ENCODE results near the gene THRAP3. TPM values are rescaled to one million over a fixed set of nuclear protein-coding genes. Genes with fewer than 3 reads are reported as not detected.
A peak's percentile ranks its signal among the peaks of the same experiment; 100 is the strongest.

Gene THRAP3
- total RNA-seq, 4 donors from 2014 or later = 25.8 to 73.7 (median 59.9) TPM

DNA sequence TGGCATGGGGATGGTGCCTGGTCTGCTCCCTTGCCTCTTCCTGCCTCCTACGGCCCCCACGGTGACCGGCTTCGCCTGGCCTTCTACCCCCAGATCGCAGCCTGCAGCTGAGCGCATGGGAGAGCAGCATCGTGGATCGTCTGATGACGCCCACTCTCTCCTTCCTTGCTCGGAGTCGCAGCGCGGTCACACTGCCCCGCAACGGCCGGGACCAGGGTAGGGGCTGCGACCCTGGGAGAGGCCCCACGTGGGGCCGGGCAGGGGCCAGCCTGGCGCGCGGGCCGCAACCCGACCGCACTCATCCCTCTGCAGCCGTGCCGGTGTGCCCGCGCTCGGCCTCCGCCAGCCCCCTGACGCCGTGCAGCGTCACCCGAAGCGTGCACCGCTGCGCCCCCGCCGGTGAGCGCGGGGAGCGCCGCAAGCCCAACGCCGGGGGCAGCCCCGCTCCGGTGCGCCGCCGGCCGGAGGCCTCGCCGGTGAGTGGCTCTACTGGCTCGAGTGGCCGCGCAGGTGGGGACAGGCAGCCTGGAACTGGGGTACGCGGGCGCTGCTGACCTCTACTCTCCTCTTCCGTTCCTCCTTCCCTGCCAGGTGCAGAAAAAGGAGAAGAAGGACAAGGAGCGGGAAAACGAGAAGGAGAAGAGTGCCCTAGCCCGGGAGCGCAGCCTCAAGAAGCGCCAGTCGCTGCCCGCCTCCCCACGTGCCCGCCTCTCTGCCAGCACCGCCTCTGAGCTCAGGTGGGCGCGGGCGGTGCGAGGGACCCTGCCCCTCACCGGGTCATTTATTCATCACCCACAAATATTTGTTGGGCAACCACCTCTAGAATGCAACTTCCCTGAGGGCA is 47.9 kb upstream of the THRAP3 start:
- intact Hi-C loops (cut with DNase I; ENCODE audit: low total_unique reads) (no loop called here), in situ Hi-C loops (cut with MboI; ENCODE audit: low pct_ligation_motif_present in 1 of 4, low pct_unique_long_range_greater_than_20kb in 1 of 4, low sequenced_read_pairs in 3 of 4) (loop anchor here in 3 of 4 donors (25.0 kb wide), 2 partner anchors 111 to 236 kb away; no protein-coding TSS in a partner anchor)
- Histone ChIP-seq H3K27me3 (no peaks in the 10 kb centered on the region), H3K4me3 (no peak overlapping the region), H3K27ac (peak overlapping the region; percentile 79 to 86 (median 82)), H3K36me3 (peaks cover 0 to 58% (median 20%) of the 10 kb centered on the region in 4 donors), H3K4me1 (peaks cover 16 to 39% (median 27%) of the 10 kb centered on the region in 4 donors), H3K9me3 (no peaks in the 10 kb centered on the region)
- TF ChIP-seq POLR2AphosphoS5 (IDR thresholded peaks at IDR 0.05) = no peak
- TF ChIP-seq, protein P1, sequence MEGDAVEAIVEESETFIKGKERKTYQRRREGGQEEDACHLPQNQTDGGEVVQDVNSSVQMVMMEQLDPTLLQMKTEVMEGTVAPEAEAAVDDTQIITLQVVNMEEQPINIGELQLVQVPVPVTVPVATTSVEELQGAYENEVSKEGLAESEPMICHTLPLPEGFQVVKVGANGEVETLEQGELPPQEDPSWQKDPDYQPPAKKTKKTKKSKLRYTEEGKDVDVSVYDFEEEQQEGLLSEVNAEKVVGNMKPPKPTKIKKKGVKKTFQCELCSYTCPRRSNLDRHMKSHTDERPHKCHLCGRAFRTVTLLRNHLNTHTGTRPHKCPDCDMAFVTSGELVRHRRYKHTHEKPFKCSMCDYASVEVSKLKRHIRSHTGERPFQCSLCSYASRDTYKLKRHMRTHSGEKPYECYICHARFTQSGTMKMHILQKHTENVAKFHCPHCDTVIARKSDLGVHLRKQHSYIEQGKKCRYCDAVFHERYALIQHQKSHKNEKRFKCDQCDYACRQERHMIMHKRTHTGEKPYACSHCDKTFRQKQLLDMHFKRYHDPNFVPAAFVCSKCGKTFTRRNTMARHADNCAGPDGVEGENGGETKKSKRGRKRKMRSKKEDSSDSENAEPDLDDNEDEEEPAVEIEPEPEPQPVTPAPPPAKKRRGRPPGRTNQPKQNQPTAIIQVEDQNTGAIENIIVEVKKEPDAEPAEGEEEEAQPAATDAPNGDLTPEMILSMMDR (IDR thresholded peaks at IDR 0.05) = peak in 1 of 5 experiments; percentile 12
- WGBS, 2 donors (ENCODE audit: low coverage in 1 of 2) = 96 to 100% methylated on average over 5 to 67 of the region's 76 CpGs
- DNase-seq = no peak

DNA sequence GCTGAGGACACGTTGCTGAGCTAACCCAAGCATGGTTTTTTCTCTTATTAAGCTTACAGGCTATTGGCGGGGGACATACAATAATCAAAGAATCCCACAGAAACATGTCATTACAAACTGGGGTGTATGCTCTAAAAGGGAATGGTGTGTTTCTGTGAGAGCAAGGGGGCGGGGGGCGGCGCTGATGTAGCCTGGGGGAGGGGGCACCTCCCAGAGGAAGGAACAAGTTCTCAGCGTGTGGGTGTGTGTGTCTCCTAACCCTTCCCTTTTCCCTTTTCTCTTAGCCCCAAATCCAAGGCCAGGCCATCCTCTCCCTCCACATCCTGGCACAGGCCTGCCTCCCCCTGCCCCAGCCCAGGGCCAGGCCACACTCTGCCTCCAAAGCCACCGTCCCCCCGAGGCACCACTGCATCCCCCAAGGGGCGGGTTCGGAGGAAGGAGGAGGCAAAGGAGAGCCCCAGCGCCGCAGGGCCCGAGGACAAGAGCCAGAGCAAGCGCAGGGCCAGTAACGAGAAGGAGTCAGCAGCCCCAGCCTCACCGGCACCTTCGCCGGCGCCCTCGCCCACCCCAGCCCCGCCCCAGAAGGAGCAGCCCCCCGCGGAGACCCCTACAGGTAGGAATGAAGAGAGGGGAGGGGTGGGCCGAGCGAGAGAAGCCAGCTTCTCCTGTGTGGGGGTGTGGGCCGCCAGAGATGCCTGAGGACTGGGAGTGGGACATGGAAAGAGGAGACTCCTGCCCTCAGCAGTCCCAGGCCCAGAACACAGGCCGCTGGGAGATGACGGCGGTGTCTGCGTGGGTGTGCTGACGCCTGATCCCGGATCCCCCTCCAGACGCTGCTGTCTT is 46.4 kb upstream of the THRAP3 start:
- no peak for DNase-seq
- intact Hi-C loops (cut with DNase I; ENCODE audit: low total_unique reads) (no loop called here), in situ Hi-C loops (cut with MboI; ENCODE audit: low pct_ligation_motif_present in 1 of 4, low pct_unique_long_range_greater_than_20kb in 1 of 4, low sequenced_read_pairs in 3 of 4) (loop anchor here in 3 of 4 donors (25.0 kb wide), 2 partner anchors 109 to 234 kb away; no protein-coding TSS in a partner anchor)
- H3K9me3 ChIP-seq = no peaks in the 10 kb centered on the region
- H3K36me3 ChIP-seq = peaks cover 0 to 48% (median 15%) of the 10 kb centered on the region in 4 donors
- H3K27ac ChIP-seq = peak overlapping the region; percentile 79 to 86 (median 82)
- H3K4me1 ChIP-seq = peaks cover 16 to 43% (median 29%) of the 10 kb centered on the region in 4 donors
- H3K27me3 ChIP-seq = no peaks in the 10 kb centered on the region
- peak overlapping the region in 3 of 4 donors; percentile 13 to 36 (median 24) for H3K4me3 ChIP-seq
- TF ChIP-seq, protein P1 (IDR thresholded peaks at IDR 0.05) = no peak
- no peak for TF ChIP-seq POLR2AphosphoS5 (IDR thresholded peaks at IDR 0.05)
- TF ChIP-seq EP300 (IDR thresholded peaks at IDR 0.05; ENCODE audit: low read depth) = no peak
- no peak for TF ChIP-seq POLR2A (IDR thresholded peaks at IDR 0.05)
- WGBS, 2 donors (ENCODE audit: low coverage in 1 of 2) = 61 to 83% methylated on average over 4 to 33 of the region's 33 CpGs

DNA sequence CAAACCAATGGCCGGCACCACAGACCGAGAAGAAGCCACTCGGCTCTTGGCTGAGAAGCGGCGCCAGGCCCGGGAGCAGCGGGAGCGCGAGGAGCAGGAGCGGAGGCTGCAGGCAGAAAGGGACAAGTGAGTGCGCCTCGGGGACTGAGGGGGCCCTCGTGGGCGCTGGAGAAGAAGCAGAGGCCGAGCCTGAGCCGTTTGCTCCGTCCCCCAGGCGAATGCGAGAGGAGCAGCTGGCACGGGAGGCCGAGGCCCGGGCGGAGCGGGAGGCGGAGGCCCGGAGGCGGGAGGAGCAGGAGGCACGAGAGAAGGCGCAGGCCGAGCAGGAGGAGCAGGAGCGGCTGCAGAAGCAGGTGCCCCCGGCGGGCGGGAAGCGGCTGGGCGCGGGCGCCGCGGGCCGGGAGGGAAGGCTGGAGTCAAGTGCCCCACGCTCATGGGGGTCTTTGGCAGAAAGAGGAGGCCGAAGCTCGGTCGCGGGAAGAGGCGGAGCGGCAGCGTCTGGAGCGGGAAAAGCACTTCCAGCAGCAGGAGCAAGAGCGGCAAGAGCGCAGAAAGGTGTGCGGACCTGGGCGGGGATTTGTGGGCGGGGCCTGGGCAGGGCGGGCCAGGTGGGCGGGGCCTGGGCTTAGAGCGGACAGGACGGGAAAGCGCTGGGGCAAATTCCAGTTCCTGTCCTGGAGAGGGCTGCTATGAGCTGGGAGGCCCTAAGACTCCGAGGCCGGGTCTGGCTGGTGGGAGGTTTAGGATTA is 45.6 kb upstream of the THRAP3 start:
- 65% methylated on average over 62 of the region's 62 CpGs; no CpG with 5 or more reads in 1 of the 2 donors for WGBS, 2 donors (ENCODE audit: low coverage in 1 of 2)
- no peak for TF ChIP-seq EP300 (IDR thresholded peaks at IDR 0.05; ENCODE audit: low read depth)
- peak in 2 of 3 donors; percentile 44 to 66 for TF ChIP-seq POLR2AphosphoS5 (IDR thresholded peaks at IDR 0.05)
- peak; percentile 51 for TF ChIP-seq POLR2A (IDR thresholded peaks at IDR 0.05)
- Histone ChIP-seq H3K4me3 (peak overlapping the region in 3 of 4 donors; percentile 13 to 36 (median 24)), H3K27me3 (no peaks in the 10 kb centered on the region), H3K36me3 (peaks cover 0 to 39% (median 12%) of the 10 kb centered on the region in 4 donors), H3K27ac (peak overlapping the region; percentile 79 to 86 (median 82)), H3K4me1 (peaks cover 16 to 51% (median 30%) of the 10 kb centered on the region in 4 donors), H3K9me3 (no peaks in the 10 kb centered on the region)
- peak; percentile 90 for DNase-seq
- intact Hi-C loops (cut with DNase I; ENCODE audit: low total_unique reads) = no loop called here
- in situ Hi-C loops (cut with MboI; ENCODE audit: low pct_ligation_motif_present in 1 of 4, low pct_unique_long_range_greater_than_20kb in 1 of 4, low sequenced_read_pairs in 3 of 4) = loop anchor here in 3 of 4 donors (25.0 kb wide), 2 partner anchors 109 to 234 kb away; no protein-coding TSS in a partner anchor

DNA sequence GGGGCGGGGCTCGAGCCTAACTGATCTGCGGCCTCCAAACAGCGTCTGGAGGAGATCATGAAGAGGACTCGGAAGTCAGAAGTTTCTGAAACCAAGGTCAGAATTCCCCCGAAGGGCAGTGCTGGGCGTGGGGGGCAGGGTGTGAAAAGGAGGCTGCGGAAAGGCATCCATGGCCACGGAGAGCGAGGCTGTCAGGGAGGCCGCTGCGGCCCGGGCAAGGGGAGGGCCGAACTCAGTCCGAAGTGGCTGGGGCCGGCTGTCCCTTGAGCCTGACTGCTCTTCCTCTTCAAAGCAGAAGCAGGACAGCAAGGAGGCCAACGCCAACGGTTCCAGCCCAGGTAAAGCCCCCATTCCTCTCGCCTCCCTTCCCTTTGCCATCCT is 45.0 kb upstream of the THRAP3 start:
- intact Hi-C loops (cut with DNase I; ENCODE audit: low total_unique reads) = no loop called here
- Histone ChIP-seq H3K36me3 (peaks cover 0 to 34% (median 10%) of the 10 kb centered on the region in 4 donors), H3K27ac (peak overlapping the region; percentile 79 to 86 (median 82)), H3K27me3 (no peaks in the 10 kb centered on the region), H3K9me3 (no peaks in the 10 kb centered on the region), H3K4me3 (peak overlapping the region in 2 of 4 donors; percentile 24 to 36), H3K4me1 (peaks cover 16 to 51% (median 28%) of the 10 kb centered on the region in 4 donors)
- WGBS, 2 donors (ENCODE audit: low coverage in 1 of 2) = 84 to 100% methylated on average over 1 to 19 of the region's 19 CpGs
- no peak for TF ChIP-seq POLR2A (IDR thresholded peaks at IDR 0.05)
- TF ChIP-seq POLR2AphosphoS5 (IDR thresholded peaks at IDR 0.05) = no peak
- no peak for TF ChIP-seq EP300 (IDR thresholded peaks at IDR 0.05; ENCODE audit: low read depth)
- TF ChIP-seq, protein P1 (IDR thresholded peaks at IDR 0.05) = no peak
- in situ Hi-C loops (cut with MboI; ENCODE audit: low pct_ligation_motif_present in 1 of 4, low pct_unique_long_range_greater_than_20kb in 1 of 4, low sequenced_read_pairs in 3 of 4) = loop anchor here in 3 of 4 donors (25.0 kb wide), 2 partner anchors 108 to 233 kb away; no protein-coding TSS in a partner anchor
- DNase-seq = no peak
